ENCODE measurements around the gene SMPD4.
"Not testable (repeated sequence)": the region's sequence is repeated elsewhere in the genome, so short reads cannot be mapped to it uniquely, and the experiment has no call there.

- not testable (repeated sequence) for TF ChIP-seq CTCF (conservative IDR thresholded peaks at IDR 0.05; ENCODE audit: low read depth, low read length); EZH2 (IDR thresholded peaks at IDR 0.05; ENCODE audit: borderline replicate concordance, low read depth, low read length, poor library complexity, severe bottlenecking)
These were observed 41.8 kb downstream of the SMPD4 start for GRCh38 chr2:130139331-130140280.
